Measurements from ENCODE around the gene COPS6.

GRCh38 chr7:100072462-100072861, 16.3 kb upstream of the COPS6 start:
- TF ChIP-seq POLR2AphosphoS5 (IDR thresholded peaks at IDR 0.05; ENCODE audit: low read depth, low read length): no peak
- TF ChIP-seq TAF1 (IDR thresholded peaks at IDR 0.05; ENCODE audit: borderline replicate concordance, low read depth, low read length): no peak
- TF ChIP-seq POLR2A (IDR thresholded peaks at IDR 0.05; ENCODE audit: low read depth, low read length): no peak

Measured in GM12892 (cell line).